HuH-7 (cell line): Measurements from ENCODE around the gene ORM2.

ENCODE experiments used
- DNase-seq: peaks from one replicate; pipeline ENCODE4 v3.0.0; 2011; ENCODE audit warnings: low spot score

The ORM2 gene

GRCh38 chr9:114350636-114351401 is 21.1 kb downstream of the ORM2 start:
- DNase-seq: no peak

GRCh38 chr9:114351932-114352331 is 22.3 kb downstream of the ORM2 start:
- DNase-seq: no peak

- no peak for DNase-seq
These were observed 26.2 kb downstream of the ORM2 start for GRCh38 chr9:114355821-114356220.

- DNase-seq: no peak
These were observed 27.1 kb downstream of the ORM2 start for GRCh38 chr9:114356792-114357191.

GRCh38 chr9:114357360-114357759 is 27.7 kb downstream of the ORM2 start:
- no peak for DNase-seq

GRCh38 chr9:114357911-114358328 is 28.3 kb downstream of the ORM2 start:
- DNase-seq: no peak

GRCh38 chr9:114359801-114360200 is 30.1 kb downstream of the ORM2 start:
- no peak for DNase-seq

- no peak for DNase-seq
These were observed 31.9 kb downstream of the ORM2 start for GRCh38 chr9:114361542-114361941.

GRCh38 chr9:114362394-114362793 is 32.7 kb downstream of the ORM2 start:
- DNase-seq: no peak

- no peak for DNase-seq
These were observed 33.8 kb downstream of the ORM2 start for GRCh38 chr9:114363424-114363823.

GRCh38 chr9:114364134-114365041 is 34.7 kb downstream of the ORM2 start:
- DNase-seq: peak; percentile 55

- DNase-seq: no peak
These were observed 35.5 kb downstream of the ORM2 start for GRCh38 chr9:114365194-114365593.

- peak; percentile 52 for DNase-seq
These were observed 36.9 kb downstream of the ORM2 start for GRCh38 chr9:114366334-114367128.

GRCh38 chr9:114367366-114367765 is 37.7 kb downstream of the ORM2 start:
- no peak for DNase-seq

GRCh38 chr9:114367772-114368569 is 38.3 kb downstream of the ORM2 start:
- no peak for DNase-seq

GRCh38 chr9:114369216-114370130 is 39.8 kb downstream of the ORM2 start:
- DNase-seq: no peak

- DNase-seq: no peak
These were observed 40.7 kb downstream of the ORM2 start for GRCh38 chr9:114370251-114370967.

- DNase-seq: no peak
These were observed 41.3 kb downstream of the ORM2 start for GRCh38 chr9:114370968-114371320.

GRCh38 chr9:114371343-114371944 is 41.8 kb downstream of the ORM2 start:
- no peak for DNase-seq
